Endothelial cell of umbilical vein (primary cell): ENCODE data around the gene H2AZ2. TPM values are rescaled to one million over a fixed set of nuclear protein-coding genes. Genes with fewer than 3 reads are reported as not detected.

Experiments
- Bru-seq: library from RNA; stranded (reverse); fragments of 400-500 nt; gene quantifications from one replicate; lab custom pipeline; 2021; lab: Mats Ljungman, UMichigan
- BruChase-seq, 2 experiments: library from RNA; stranded (reverse); fragments of 400-500 nt; gene quantifications; one replicate each; lab custom pipeline; 2021; lab: Mats Ljungman, UMichigan
- BruUV-seq: library from RNA; stranded (reverse); fragments of 400-500 nt; replicated peaks from 2 replicates; lab custom pipeline; 2021; lab: Mats Ljungman, UMichigan
- CTCF ChIA-PET: fragments of 300-600, 350-600 bp; sonication (Branson Sonifier 250); formaldehyde crosslinking; loops from one replicate; lab custom pipeline; 2021; ENCODE audit warnings: antibody characterized with exemption, inconsistent platforms; lab: Charles Lee
- POLR2A ChIA-PET: fragments of 300-600, 350-600 bp; sonication (Branson Sonifier 250); formaldehyde crosslinking; loops from one replicate; lab custom pipeline; 2021; ENCODE audit warnings: antibody characterized with exemption, inconsistent platforms; lab: Charles Lee
- DNase-seq: peaks from one replicate; pipeline ENCODE4 v3.0.0-alpha.2; 2011; ENCODE audit warnings: low read depth, low spot score
- FAIRE-seq: peaks from 2 replicates; lab custom pipeline; 2011; peaks lifted over from hg19 to GRCh38; lab: Jason Lieb, UNC
- H2AFZ ChIP-seq: 2 replicates; pipeline ENCODE4 v1.6.0; 2012; ENCODE audit warnings: low read depth, low read length, control low read depth, inconsistent platforms
- H3K27ac ChIP-seq: 2 replicates; pipeline ENCODE4 v1.5.1; 2011; ENCODE audit warnings: low read depth, mild to moderate bottlenecking, control low read depth, low read length, moderate library complexity; ENCODE audit not compliant: insufficient read depth
- H3K27me3 ChIP-seq, 2 experiments: 2 replicates each; pipeline versions ENCODE4 v1.6.0 to v1.6.1; 2011; ENCODE audit warnings: low read length in 2 of 2, mixed read lengths in 1 of 2; ENCODE audit not compliant: control insufficient read depth in 2 of 2, insufficient read depth in 2 of 2
- H3K36me3 ChIP-seq, 2 experiments: 2 replicates in 1 of 2; 3 replicates in 1 of 2; pipeline ENCODE4 v1.5.1; 2011; ENCODE audit warnings: low read length in 2 of 2, mild to moderate bottlenecking in 1 of 2, moderate library complexity in 1 of 2; ENCODE audit not compliant: control insufficient read depth in 2 of 2, insufficient read depth in 2 of 2; ENCODE audit errors: extremely low read depth in 1 of 2
- H3K4me1 ChIP-seq: 3 replicates; pipeline ENCODE4 v1.5.1; 2011; ENCODE audit warnings: mild to moderate bottlenecking, low read length; ENCODE audit not compliant: control insufficient read depth, insufficient read depth; ENCODE audit errors: extremely low read depth
- H3K4me2 ChIP-seq: 2 replicates; pipeline ENCODE4 v1.6.1; 2011; ENCODE audit warnings: low read length, control low read depth, mixed read lengths; ENCODE audit not compliant: insufficient read depth
- H3K4me3 ChIP-seq, 3 experiments: fragments of 200-600 bp in 1 of 3; sonication (generic), shearing (Covaris generic) in 1 of 3; replicated peaks in 1 of 3; 2 replicates each; pipeline ENCODE4 v1.5.1; 2011 to 2016; ENCODE audit warnings: control low read depth in 3 of 3, low read length in 3 of 3, mild to moderate bottlenecking in 2 of 3, inconsistent platforms in 1 of 3, low read depth in 1 of 3, moderate library complexity in 1 of 3; ENCODE audit not compliant: insufficient read depth in 1 of 3
- H3K79me2 ChIP-seq: 2 replicates; pipeline ENCODE4 v1.6.0; 2012; ENCODE audit warnings: low read length, inconsistent platforms; ENCODE audit not compliant: control insufficient read depth, insufficient read depth
- H3K9ac ChIP-seq: replicated peaks from 2 replicates; pipeline ENCODE3; 2011; ENCODE audit warnings: low read length, control low read depth; ENCODE audit not compliant: insufficient read depth; ENCODE audit errors: extremely low read depth
- H3K9me1 ChIP-seq: replicated peaks from 3 replicates; pipeline ENCODE4 v1.6.0; 2011; ENCODE audit warnings: mild to moderate bottlenecking, low read length; ENCODE audit not compliant: control insufficient read depth, insufficient read depth; ENCODE audit errors: extremely low read depth
- H3K9me3 ChIP-seq: replicated peaks from 2 replicates; pipeline ENCODE4 v1.5.1; 2012; ENCODE audit warnings: low read length, inconsistent platforms; ENCODE audit not compliant: control insufficient read depth, insufficient read depth
- H4K20me1 ChIP-seq: replicated peaks from 2 replicates; pipeline ENCODE3; 2011; ENCODE audit warnings: mild to moderate bottlenecking, low read length; ENCODE audit not compliant: control insufficient read depth, insufficient read depth; ENCODE audit errors: extremely low read depth
- CTCF ChIP-seq, 2 donors: IDR thresholded peaks; 1 replicate in 1 of 2; 2 replicates in 1 of 2; pipeline ENCODE4 v1.5.1; 2011; ENCODE audit warnings: low read length in 2 of 2, mild to moderate bottlenecking in 2 of 2, moderate library complexity in 2 of 2, control low read depth in 1 of 2, inconsistent platforms in 1 of 2, low read depth in 1 of 2; ENCODE audit not compliant: insufficient read depth in 1 of 2; ENCODE audit errors: extremely low read depth in 1 of 2
- FOS ChIP-seq: IDR thresholded peaks from 2 replicates; pipeline ENCODE4 v1.6.1; 2011; ENCODE audit warnings: mild to moderate bottlenecking, low read length, moderate library complexity, borderline replicate concordance; ENCODE audit not compliant: insufficient read depth
- GATA2 ChIP-seq: IDR thresholded peaks from 2 replicates; pipeline ENCODE4 v1.7.0; 2011; ENCODE audit warnings: low read depth, mild to moderate bottlenecking, moderate library complexity, mixed read lengths, low read length; ENCODE audit not compliant: insufficient read length, insufficient read depth
- MYC ChIP-seq: IDR thresholded peaks from one replicate; pipeline ENCODE4 v1.6.1; 2011; ENCODE audit warnings: mild to moderate bottlenecking, low read depth, low read length
- POLR2A ChIP-seq: IDR thresholded peaks from 2 replicates; pipeline ENCODE4 v1.6.1; 2012; ENCODE audit warnings: low read depth, mild to moderate bottlenecking, control low read depth, low read length
- POLR2AphosphoS5 ChIP-seq: IDR thresholded peaks from 2 replicates; pipeline ENCODE4 v1.6.1; 2012; ENCODE audit warnings: low read depth, mild to moderate bottlenecking, control low read depth, low read length, moderate library complexity; ENCODE audit not compliant: insufficient read depth
- dilution Hi-C: fragments of 300-500 bp; cut with MboI; formaldehyde crosslinking; loops from one replicate; pipeline ENCODE4 v1.15.0; 2019; ENCODE audit warnings: low sequenced_read_pairs; ENCODE audit not compliant: extremely low pct_ligation_motif_present
- intact Hi-C: fragments of 100-400 bp; cut with micrococcal nuclease; formaldehyde crosslinking; loops from one replicate; pipeline ENCODE4 v1.10.0; 2022
- long read RNA-seq: library from polyadenylated mRNA; stranded (forward); transcript quantifications from one replicate; pipeline ENCODE4 v2.0.0, GENCODE V29; 2021
- polyA minus RNA-seq, 3 experiments: library from RNA; depleted of rRNA, polyadenylated mRNA; stranded (reverse); fragments of >200 nt; gene quantifications; 1 replicate in 1 of 3; 2 replicates in 2 of 3; pipeline ENCODE4 v1.2.3, GENCODE V29; 2011
- polyA plus RNA-seq, 4 experiments: library from polyadenylated mRNA; depleted of rRNA in 3 of 4; stranded (reverse) in 3 of 4; unstranded in 1 of 4; fragments of >200 nt; gene quantifications; 2 replicates each; pipeline versions ENCODE4 v1.2.1 to v1.2.3, GENCODE V29; 2011 to 2012; ENCODE audit warnings: missing spikeins in 1 of 4
- total RNA-seq: library from RNA; stranded (reverse); gene quantifications from 2 replicates; pipeline ENCODE4 v1.2.3, GENCODE V29; 2021

The H2AZ2 gene
- 226 and 232 TPM in 2 replicates for total RNA-seq
- 192 and 225 TPM in 2 replicates for polyA plus RNA-seq
- 270 and 309 TPM in 2 replicates for polyA plus RNA-seq (2011; cell fraction: cytosol; rRNA removed)
- polyA plus RNA-seq (2011; cell fraction: nucleus; rRNA removed) = 101 and 114 TPM in 2 replicates
- 151 and 242 TPM in 2 replicates for polyA plus RNA-seq (2012)
- polyA minus RNA-seq = 134 and 158 TPM in 2 replicates
- polyA minus RNA-seq (2011; cell fraction: cytosol; rRNA and poly(A)+ RNA removed) = 101 TPM
- polyA minus RNA-seq (2011; cell fraction: nucleus; rRNA and poly(A)+ RNA removed) = 26.6 and 40.5 TPM in 2 replicates
- percentile 89 among the genes with signal in this experiment for Bru-seq, nascent RNA
- percentile 94 among the genes with signal in this experiment for BruChase-seq, experiment 1, labeled RNA remaining after a 6-hour chase
- percentile 92 among the genes with signal in this experiment for BruChase-seq, experiment 2, labeled RNA remaining after a 2-hour chase
- long read RNA-seq, transcript H2AFV-202 (5 exons, 752 nt) = major isoform, 404 of 522 reads
- long read RNA-seq, transcript H2AFV-203 (4 exons, 596 nt) = minor isoform, 13 of 522 reads
- long read RNA-seq, transcript H2AFV-204 (4 exons, 687 nt) = minor isoform, 29 of 522 reads
- long read RNA-seq, transcript H2AFV-205 (4 exons, 628 nt) = minor isoform, 12 of 522 reads
- long read RNA-seq, partial matches to known transcripts = 19 of 522 reads
- long read RNA-seq, other reads (novel, unspliced or antisense) = 27 of 522 reads

- dilution Hi-C loops = no loop called here
- no peaks in the 10 kb centered on the region for H3K36me3 ChIP-seq
- ChIA-PET POLR2A (interaction anchor here (0.5 to 2.0 kb wide), 8 partner anchors 34 to 274 kb away, joined by 3 to 10 read pairs (median 4); partner anchors contain the start of genes DDX56, OGDH, PURB and TMED4), CTCF (interaction anchor here (0.6 to 3.6 kb wide), 23 partner anchors 9 to 288 kb away, joined by 3 to 22 read pairs (median 6); partner anchors contain the start of genes DDX56, OGDH, PPIA and TMED4)
- peak within 1 kb of the TSS; percentile 86 for H3K9ac ChIP-seq
- H3K9me1 ChIP-seq = no peaks in the 10 kb centered on the region
- H3K4me2 ChIP-seq = peak within 1 kb of the TSS; percentile 83
- no peak for TF ChIP-seq CTCF (IDR thresholded peaks at IDR 0.05; ENCODE audit: extremely low read depth in 1 of 2, insufficient read depth in 1 of 2, low read depth in 1 of 2, low read length in 2 of 2)
- TF ChIP-seq POLR2A = peak; percentile 53
- no peak for TF ChIP-seq MYC
- no peak for TF ChIP-seq GATA2
- TF ChIP-seq POLR2AphosphoS5 = peak; percentile 81
- TF ChIP-seq FOS = no peak
- peak within 1 kb of the TSS; percentile 63 for H2AFZ ChIP-seq
- peak within 1 kb of the TSS; percentile 78 for H3K27ac ChIP-seq
- no peaks in the 10 kb centered on the region for H3K9me3 ChIP-seq
- H3K27me3 ChIP-seq = no peaks in the 10 kb centered on the region
- H4K20me1 ChIP-seq = peaks cover 3% of the 10 kb centered on the region
- H3K4me1 ChIP-seq = peaks cover 17% of the 10 kb centered on the region
- DNase-seq (peak; percentile 100), FAIRE-seq (peak; percentile 88)
- H3K4me3 ChIP-seq = peak within 1 kb of the TSS; percentile 38 to 97 (median 65)
- intact Hi-C loops = loop anchor here (1.0 to 5.0 kb wide), 10 partner anchors 37 to 359 kb away; partner anchors contain the start of genes CCM2, OGDH, PURB and TBRG4
- BruUV-seq = no TSS peak
- peaks cover 43% of the 10 kb centered on the region for H3K79me2 ChIP-seq
Observed at GRCh38 chr7:44847920-44848634, at the start of gene H2AZ2. TSS of gene H2AZ2 (minus strand) at chr7:44848087. CDS start at chr7:44847971, 116 bp downstream.
